Gastroesophageal sphincter (tissue), 3 donors: ENCODE measurements around the gene TMEM63A.

Experiments used
- POLR2A ChIP-seq, 2 donors: fragments of 450-650 bp; IDR thresholded peaks; one replicate each; pipeline ENCODE4 v1.6.1; 2017; ENCODE audit warnings: antibody characterized with exemption in 2 of 2, mild to moderate bottlenecking in 2 of 2, moderate library complexity in 1 of 2
- TF ChIP-seq, protein P1 (sequence below), 4 experiments: fragments of 200-600 bp in 2 of 4; fragments of 450-650 bp in 2 of 4; sonication (generic) in 1 of 4; IDR thresholded peaks; one replicate each; pipeline ENCODE4 v1.5.1; 2017 to 2019; ENCODE audit warnings: antibody characterized with exemption in 4 of 4, mild to moderate bottlenecking in 2 of 4, moderate library complexity in 2 of 4

DNA sequence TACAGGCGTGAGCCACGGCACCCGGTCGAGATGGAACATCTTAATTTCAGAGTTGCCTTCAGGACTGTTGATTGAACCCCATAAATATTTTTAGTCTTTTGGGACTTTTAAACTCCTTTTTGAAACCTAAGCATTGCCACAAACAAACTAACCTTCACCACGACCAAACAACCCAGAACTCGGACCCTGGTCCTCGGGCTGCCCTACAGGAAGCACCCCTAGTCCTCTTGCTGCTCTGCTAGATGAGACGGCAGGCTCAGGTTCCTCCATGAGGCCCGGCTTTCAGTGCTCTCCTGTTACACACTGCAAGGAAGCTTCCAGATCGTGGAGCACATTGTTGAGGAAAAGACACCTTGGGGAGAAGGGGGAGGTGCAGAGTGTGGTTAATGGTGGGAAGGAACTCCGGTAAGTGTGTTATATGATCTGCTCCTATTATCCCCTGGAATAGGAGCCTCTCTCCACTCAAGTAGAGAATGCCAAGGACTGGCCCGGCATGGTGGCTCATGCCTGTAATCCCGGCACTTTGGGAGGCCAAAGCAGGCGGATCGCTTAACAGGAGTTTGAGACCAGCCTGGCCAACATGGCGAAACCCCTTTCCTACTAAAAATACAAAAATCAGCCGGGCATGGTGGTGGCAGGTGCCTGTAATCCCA lies 66.5 kb downstream of the TMEM63A start:
- no peak for TF ChIP-seq POLR2A (IDR thresholded peaks at IDR 0.05)
- TF ChIP-seq, protein P1, sequence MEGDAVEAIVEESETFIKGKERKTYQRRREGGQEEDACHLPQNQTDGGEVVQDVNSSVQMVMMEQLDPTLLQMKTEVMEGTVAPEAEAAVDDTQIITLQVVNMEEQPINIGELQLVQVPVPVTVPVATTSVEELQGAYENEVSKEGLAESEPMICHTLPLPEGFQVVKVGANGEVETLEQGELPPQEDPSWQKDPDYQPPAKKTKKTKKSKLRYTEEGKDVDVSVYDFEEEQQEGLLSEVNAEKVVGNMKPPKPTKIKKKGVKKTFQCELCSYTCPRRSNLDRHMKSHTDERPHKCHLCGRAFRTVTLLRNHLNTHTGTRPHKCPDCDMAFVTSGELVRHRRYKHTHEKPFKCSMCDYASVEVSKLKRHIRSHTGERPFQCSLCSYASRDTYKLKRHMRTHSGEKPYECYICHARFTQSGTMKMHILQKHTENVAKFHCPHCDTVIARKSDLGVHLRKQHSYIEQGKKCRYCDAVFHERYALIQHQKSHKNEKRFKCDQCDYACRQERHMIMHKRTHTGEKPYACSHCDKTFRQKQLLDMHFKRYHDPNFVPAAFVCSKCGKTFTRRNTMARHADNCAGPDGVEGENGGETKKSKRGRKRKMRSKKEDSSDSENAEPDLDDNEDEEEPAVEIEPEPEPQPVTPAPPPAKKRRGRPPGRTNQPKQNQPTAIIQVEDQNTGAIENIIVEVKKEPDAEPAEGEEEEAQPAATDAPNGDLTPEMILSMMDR (IDR thresholded peaks at IDR 0.05): no peak
